GM21825 (cell line): ENCODE measurements around the gene ANKRD27.
"Not testable (repeated sequence)": the region's sequence is repeated elsewhere in the genome, so short reads cannot be mapped to it uniquely, and the experiment has no call there.

ENCODE experiments used
- ATAC-seq: cut with Tn5 transposase; IDR thresholded peaks from one replicate; pipeline ENCODE4 v1.9.1; 2021; ENCODE audit warnings: mild to moderate bottlenecking, moderate library complexity; ENCODE audit not compliant: unreplicated experiment

Gene ANKRD27

GRCh38 chr19:32656379-32656778, 18.6 kb downstream of the ANKRD27 start:
- ATAC-seq = not testable (repeated sequence)

- no peak for ATAC-seq
Observed at GRCh38 chr19:32653599-32653915, 21.4 kb downstream of the ANKRD27 start.

- ATAC-seq = no peak
Observed at GRCh38 chr19:32652894-32653598, 21.9 kb downstream of the ANKRD27 start.

GRCh38 chr19:32652331-32652730, 22.6 kb downstream of the ANKRD27 start:
- not testable (repeated sequence) for ATAC-seq

- ATAC-seq = no peak
Observed at GRCh38 chr19:32651729-32652140, 23.2 kb downstream of the ANKRD27 start.

- ATAC-seq = no peak
Observed at GRCh38 chr19:32650671-32651070, 24.3 kb downstream of the ANKRD27 start.

GRCh38 chr19:32649751-32650150, 25.2 kb downstream of the ANKRD27 start:
- ATAC-seq = no peak

- no peak for ATAC-seq
Observed at GRCh38 chr19:32647361-32647760, 27.6 kb downstream of the ANKRD27 start.

GRCh38 chr19:32646556-32646955, 28.4 kb downstream of the ANKRD27 start:
- ATAC-seq = no peak

- no peak for ATAC-seq
Observed at GRCh38 chr19:32642771-32643170, 32.2 kb downstream of the ANKRD27 start.

- no peak for ATAC-seq
Observed at GRCh38 chr19:32638625-32639024, 36.4 kb downstream of the ANKRD27 start.

- no peak for ATAC-seq
Observed at GRCh38 chr19:32637480-32637879, 37.5 kb downstream of the ANKRD27 start.

- no peak for ATAC-seq
Observed at GRCh38 chr19:32631381-32631780, 43.6 kb downstream of the ANKRD27 start.

- no peak for ATAC-seq
Observed at GRCh38 chr19:32630338-32630737, 44.6 kb downstream of the ANKRD27 start.

- no peak for ATAC-seq
Observed at GRCh38 chr19:32627714-32628270, 47.2 kb downstream of the ANKRD27 start.

GRCh38 chr19:32626969-32627368, 48.0 kb downstream of the ANKRD27 start:
- ATAC-seq = no peak

GRCh38 chr19:32624410-32624809, 50.6 kb downstream of the ANKRD27 start:
- ATAC-seq = no peak

- no peak for ATAC-seq
Observed at GRCh38 chr19:32622002-32622401, 53.0 kb downstream of the ANKRD27 start.

- ATAC-seq = no peak
Observed at GRCh38 chr19:32619051-32619685, 55.8 kb downstream of the ANKRD27 start.

GRCh38 chr19:32615569-32615968, 59.4 kb downstream of the ANKRD27 start:
- no peak for ATAC-seq

GRCh38 chr19:32614916-32615315, 60.1 kb downstream of the ANKRD27 start:
- ATAC-seq = no peak

- no peak for ATAC-seq
Observed at GRCh38 chr19:32613008-32613407, 62.0 kb downstream of the ANKRD27 start.
